HL-60 (cell line): ENCODE results near the gene AMPD3.

ENCODE experiments used
- CTCF ChIP-seq: IDR thresholded peaks from one replicate; pipeline ENCODE4 v1.5.1; 2011; ENCODE audit warnings: low read length, control low read depth, inconsistent platforms; ENCODE audit not compliant: insufficient read depth
- POLR2AphosphoS5 ChIP-seq: IDR thresholded peaks from 2 replicates; pipeline ENCODE4 v1.6.1; 2012; ENCODE audit warnings: low read depth
- REST ChIP-seq: IDR thresholded peaks from 2 replicates; pipeline ENCODE4 v1.6.1; 2012; ENCODE audit warnings: low read depth; ENCODE audit not compliant: insufficient replicate concordance
- SPI1 ChIP-seq: IDR thresholded peaks from 2 replicates; pipeline ENCODE4 v1.6.1; 2012; ENCODE audit warnings: low read depth, mild to moderate bottlenecking, borderline replicate concordance

DNA sequence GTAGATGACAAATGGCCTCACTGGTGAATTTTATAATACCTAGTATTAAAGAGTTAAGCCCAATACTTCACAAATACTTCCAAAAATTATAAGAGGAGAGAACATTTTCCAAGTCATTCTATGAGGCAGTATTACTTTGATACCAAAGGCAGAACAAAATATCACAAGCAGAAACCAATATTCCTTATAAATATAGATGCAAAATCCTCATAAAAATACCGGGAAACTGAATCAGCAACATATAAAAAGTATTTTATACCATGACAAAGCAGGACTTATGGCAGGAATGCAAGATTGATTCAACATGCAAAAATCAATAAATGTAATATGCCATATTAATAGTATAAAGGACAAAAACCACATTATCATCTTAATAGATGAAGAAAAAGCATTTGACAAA is 22.1 kb upstream of the AMPD3 start:
- TF ChIP-seq CTCF: no peak
- TF ChIP-seq POLR2AphosphoS5: no peak
- TF ChIP-seq REST: no peak
- no peak for TF ChIP-seq SPI1
